Umbilical cord (tissue), 2 donors: Measurements from ENCODE around the gene RPL38. TPM values are rescaled to one million over a fixed set of nuclear protein-coding genes. Genes with fewer than 3 reads are reported as not detected.

Source experiments
- DNase-seq: peaks from one replicate; pipeline ENCODE4 v3.0.0-alpha.2; 2015; ENCODE audit warnings: low spot score
- total RNA-seq: library from RNA; depleted of rRNA; stranded (reverse); fragments of >200 nt; gene quantifications from one replicate; pipeline ENCODE4 v1.2.3, GENCODE V29; 2014; ENCODE audit warnings: low replicate concordance; ENCODE audit not compliant: insufficient read depth

Gene RPL38
- total RNA-seq: 1,471 TPM

DNA sequence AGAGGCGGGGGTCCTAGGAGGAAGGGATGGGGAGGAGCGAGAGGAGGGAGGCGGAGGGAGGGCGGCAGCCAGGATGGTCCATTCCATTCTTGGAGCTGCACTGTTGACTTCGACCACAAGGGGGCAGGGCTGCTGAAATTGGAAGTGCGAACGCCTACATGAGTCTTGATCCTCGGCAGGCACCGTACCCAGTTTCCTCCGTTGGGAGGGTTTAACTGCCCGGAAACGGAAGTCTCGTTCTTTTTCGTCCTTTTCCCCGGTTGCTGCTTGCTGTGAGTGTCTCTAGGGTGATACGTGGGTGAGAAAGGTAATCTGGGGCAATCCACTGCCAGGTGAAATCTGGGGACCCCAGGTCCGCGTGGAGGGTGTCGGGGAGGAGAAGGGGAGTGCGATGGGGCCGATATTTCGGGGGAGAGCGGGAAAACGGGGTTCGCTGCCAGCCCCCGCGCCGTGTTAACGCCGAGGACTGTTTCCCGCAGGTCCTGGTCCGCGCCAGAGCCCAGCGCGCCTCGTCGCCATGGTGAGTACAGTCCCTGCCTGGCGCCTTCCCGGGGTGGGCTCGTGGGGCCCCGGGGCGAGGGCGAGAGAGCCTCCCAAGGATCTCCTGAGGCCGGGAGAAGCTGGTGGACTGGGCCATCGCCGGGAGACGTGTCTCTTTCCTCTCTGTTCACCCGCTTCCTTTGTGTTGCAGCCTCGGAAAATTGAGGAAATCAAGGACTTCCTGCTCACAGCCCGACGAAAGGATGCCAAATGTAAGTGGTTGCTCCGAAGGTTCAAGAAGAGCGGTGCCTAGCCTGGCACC is at the start of gene RPL38:
RPL38 (plus strand) TSS at position 240 of the 802 bp plus-strand sequence; CDS start at position 518, 278 bp downstream.
- DNase-seq: peak; percentile 98

- no peak for DNase-seq
Measured at GRCh38 chr17:74153821-74154430, 49.6 kb upstream of the RPL38 start.

DNA sequence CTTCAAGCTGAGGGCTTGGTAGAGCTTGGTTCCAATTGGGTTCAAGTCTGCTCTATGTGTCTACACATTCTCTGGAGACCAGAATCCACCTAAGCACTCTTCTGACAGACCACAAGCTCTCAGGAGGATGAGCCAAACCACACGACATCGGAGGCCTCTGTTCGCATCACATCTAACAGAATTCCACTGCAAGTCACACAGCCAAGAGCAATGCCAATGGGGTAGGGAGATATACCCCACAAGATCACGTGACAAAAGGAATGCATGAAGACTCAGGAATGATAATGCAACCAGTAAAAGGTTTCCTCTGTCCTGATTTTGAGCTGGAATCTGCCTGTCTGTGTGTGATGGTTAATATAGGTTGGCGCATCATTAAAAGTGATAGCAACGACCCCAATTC is 46.6 kb upstream of the RPL38 start:
- DNase-seq: no peak

- DNase-seq: no peak
Measured at GRCh38 chr17:74157366-74157765, 46.1 kb upstream of the RPL38 start.

GRCh38 chr17:74158761-74159160 is 44.7 kb upstream of the RPL38 start:
- DNase-seq: no peak

GRCh38 chr17:74159226-74159840 is 44.1 kb upstream of the RPL38 start:
- DNase-seq: no peak

DNA sequence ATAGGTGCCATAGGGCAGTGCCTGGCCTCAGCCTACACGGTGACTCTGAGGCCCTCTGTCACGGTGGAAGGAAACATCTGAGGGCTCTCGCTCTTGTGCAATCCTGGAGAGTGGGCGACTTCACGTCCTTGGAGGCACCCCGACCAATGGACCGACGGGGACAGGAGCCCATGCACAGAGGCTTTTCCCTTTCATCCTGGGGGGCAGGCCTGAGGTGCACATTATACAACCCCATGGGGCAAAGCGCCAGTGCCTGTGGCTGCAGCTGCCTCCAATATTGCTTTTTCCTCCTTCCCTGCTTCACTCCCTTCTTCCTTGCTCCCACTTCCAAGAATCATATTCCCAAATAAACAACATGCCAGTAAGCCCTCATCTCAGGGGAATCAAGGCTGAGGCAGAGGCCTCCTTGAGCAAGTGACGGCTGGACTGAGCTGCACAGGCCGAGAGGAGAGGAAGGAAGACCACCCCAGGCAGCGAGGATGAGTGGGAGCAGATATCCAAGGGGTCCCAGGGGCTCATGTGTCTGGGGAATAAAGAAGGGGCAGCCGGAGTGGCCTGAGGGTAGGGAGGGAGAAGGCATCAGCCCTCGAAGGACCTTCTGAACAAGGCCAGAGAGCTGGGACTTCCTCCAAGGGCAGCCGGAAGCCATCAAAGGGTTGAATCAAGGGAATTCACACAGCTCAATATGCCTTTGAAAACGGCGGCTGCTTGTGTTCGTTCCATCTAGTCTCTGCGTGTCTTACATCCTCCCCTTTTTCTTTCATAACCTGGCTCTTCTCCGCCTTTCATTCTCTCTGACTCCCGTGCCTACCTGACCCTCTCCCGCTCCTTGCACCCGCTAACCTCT is 42.6 kb upstream of the RPL38 start:
- DNase-seq: no peak

DNA sequence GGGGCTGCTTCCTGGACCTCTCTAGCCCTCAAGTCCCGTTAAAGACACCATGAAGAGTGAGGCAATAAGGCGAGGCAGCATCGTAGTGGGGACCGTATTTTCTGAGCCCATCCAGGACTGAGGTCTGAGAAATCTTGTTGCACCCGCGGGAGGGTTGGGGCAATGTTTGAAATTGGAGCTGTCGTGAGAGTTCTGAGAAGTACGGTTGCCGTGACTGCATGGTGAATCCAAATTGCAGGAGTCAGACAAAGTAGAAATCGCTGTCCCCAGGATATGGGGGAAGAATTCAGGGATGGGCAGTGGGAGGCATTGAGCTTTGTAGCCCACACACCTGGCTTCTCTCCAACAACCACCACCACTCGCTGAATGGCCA is 42.0 kb upstream of the RPL38 start:
- DNase-seq: no peak

DNA sequence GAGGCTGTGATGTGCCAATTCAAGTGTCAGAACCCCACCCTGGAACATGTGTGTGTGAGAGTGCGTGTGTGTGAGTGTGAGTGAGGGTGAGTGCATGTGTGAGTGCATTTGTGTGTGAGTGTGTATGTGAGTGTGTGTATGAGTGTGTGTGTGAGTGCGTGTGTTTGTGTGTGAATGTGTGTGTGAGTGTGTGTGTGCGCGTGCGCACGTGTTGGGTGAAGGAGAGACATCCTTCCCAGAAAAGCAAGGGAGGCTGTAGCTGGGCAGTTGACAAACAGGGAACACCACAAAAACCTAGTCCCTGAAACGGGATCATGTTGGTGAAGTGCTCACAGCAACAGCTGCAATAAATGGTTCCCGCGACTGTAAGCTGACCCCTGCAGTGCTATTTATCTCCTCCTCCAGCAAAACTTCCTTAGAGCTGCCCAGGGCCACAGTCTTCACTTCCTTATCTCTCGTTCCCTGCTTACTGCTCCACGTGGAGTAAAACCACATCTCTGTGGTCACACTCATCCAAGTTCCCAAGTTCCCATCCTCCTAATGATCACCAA is 40.1 kb upstream of the RPL38 start:
- DNase-seq: no peak

DNA sequence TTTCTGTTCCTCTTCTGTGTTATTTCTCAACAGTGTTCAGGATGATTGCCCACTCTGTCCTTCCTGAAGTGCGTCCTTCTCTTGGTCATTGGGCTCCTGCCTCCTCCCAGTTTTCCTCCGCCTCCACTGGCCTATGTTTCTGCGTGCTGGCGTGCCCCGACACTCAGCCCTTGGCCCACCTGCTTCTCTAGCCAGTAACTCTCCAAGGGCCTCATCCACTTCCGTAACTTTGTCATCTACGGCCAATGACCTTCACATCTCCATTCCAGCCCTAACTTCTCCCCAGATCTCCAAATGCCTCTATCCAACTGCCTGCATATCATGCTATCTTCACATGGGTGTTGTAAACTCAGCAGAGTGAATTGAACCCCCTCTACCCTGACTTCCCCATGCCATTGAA is 39.6 kb upstream of the RPL38 start:
- DNase-seq: no peak

- no peak for DNase-seq
Measured at GRCh38 chr17:74164446-74165045, 38.9 kb upstream of the RPL38 start.

- DNase-seq: no peak
Measured at GRCh38 chr17:74165797-74166365, 37.6 kb upstream of the RPL38 start.

- no peak for DNase-seq
Measured at GRCh38 chr17:74170924-74171323, 32.6 kb upstream of the RPL38 start.

- DNase-seq: no peak
Measured at GRCh38 chr17:74172700-74173099, 30.8 kb upstream of the RPL38 start.

DNA sequence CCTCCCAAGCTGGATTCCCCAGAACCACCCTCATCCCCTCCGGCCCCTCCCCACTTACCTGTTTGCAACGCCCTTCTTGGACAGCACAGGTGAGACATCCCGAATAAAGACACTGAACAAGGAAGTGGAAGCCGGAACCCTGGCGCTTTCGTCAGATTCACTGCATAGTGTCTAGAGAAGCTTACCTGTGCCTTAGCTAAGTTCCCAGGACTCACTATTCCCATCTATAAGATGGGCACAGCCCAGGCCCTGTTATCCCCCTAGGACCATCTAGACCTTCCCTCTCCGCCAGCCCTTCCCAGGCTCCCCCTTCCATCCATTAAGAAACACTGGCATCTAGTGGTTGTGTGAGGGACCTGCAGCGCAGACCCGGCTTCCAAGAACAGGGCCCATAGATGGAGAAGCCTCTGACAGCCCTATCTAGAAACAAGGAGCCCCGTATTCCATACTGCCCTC is 26.9 kb upstream of the RPL38 start:
- DNase-seq: peak; percentile 75

DNA sequence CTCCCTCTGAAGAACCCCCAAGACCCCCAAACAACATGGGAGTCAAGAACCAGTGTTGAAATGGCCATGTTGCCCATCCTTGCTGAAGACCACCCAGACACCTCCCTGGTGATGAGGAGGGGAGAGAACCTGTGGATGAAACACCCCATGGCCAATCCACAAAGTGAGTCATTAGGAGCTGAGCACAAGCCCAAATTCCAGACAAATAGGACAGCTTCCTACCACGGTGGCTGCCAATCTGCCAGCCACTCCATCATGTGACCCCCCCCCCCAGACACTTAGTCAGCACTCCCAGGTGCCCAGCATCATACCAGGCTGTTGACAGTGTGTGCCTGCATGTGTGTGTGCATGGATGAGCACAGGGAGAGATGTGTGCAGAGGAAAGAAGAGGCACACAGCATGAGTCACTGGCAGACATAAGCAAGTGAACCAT is 26.4 kb upstream of the RPL38 start:
- no peak for DNase-seq

GRCh38 chr17:74179576-74179975 is 23.9 kb upstream of the RPL38 start:
- no peak for DNase-seq

DNA sequence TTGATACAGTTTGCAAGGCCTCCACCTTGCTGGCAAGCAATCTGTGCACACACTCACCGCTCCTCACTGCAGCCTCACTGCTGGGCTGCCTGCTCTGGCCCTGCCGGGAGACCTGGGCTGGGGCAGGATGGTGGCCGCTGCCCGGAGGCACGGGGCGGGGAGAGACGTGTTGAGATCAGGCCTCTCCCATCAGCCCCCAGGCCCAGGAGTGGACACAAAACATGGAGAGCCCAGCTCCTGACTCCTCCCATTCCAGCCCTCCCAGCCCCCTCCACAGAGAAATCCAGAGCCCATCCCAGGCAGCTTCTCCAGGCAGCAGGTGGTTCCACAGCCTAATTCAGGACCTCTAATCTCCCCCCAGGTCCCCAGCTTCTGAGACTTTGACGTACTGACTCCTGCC is 23.1 kb upstream of the RPL38 start:
- DNase-seq: no peak

DNA sequence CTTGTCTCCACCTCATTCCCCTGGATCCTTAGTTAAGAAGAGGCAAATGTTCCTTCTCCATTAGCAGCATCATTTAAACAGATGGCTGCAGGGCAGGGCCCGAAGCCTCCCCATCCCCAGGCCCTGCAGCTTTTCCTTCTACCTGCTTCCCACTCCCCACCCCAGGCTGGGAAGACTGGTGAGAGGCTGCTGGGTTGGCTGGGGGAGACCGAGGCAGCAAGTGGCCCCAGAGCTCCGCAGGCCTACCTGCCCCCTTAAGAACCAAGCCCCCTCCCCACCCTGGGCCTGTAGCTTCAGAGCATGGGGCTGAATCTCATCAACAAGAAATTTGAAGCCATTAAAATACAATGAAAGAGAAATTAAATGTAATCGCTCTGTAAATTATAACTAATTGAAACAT is 22.1 kb upstream of the RPL38 start:
- DNase-seq: no peak

- DNase-seq: no peak
Measured at GRCh38 chr17:74182041-74182723, 21.3 kb upstream of the RPL38 start.
